Cardiac muscle cell (in vitro differentiated cells and primary cell): ENCODE results near the gene MYO5A. TPM values are rescaled to one million over a fixed set of nuclear protein-coding genes. Genes with fewer than 3 reads are reported as not detected.

Experiments used
- DNase-seq, 2 donors: peaks; one replicate each; pipeline versions ENCODE4 v3.0.0 to v3.0.0-alpha.2; 2010 to 2017; ENCODE audit warnings: low read depth in 1 of 2, low spot score in 1 of 2
- H3K27ac ChIP-seq: fragments of 200-600 bp; sonication (generic); 2 replicates; pipeline ENCODE4 v1.5.1; 2016
- H3K27me3 ChIP-seq: fragments of 200-600 bp; sonication (generic); 2 replicates; pipeline ENCODE4 v1.6.0; 2016; ENCODE audit warnings: control low read depth
- H3K36me3 ChIP-seq: fragments of 200-600 bp; sonication (generic); 2 replicates; pipeline ENCODE4 v1.5.1; 2016; ENCODE audit warnings: control low read depth
- H3K4me1 ChIP-seq: fragments of 200-600 bp; sonication (generic); 2 replicates; pipeline ENCODE4 v1.8.1; 2017; ENCODE audit warnings: low read depth, mild to moderate bottlenecking, mixed run types
- H3K4me3 ChIP-seq: fragments of 200-600 bp; sonication (generic); 2 replicates; pipeline ENCODE4 v1.5.1; 2016; ENCODE audit warnings: mild to moderate bottlenecking
- H3K9me3 ChIP-seq: fragments of 200-600 bp; sonication (generic); 2 replicates; pipeline ENCODE4 v1.5.1; 2017; ENCODE audit warnings: low read depth, mild to moderate bottlenecking, control low read depth
- polyA plus RNA-seq: library from polyadenylated mRNA; unstranded; fragments of >200 nt; fragmentation: Nextera tagmentation; extraction: Ambion mirVana; gene quantifications from 2 replicates; pipeline ENCODE4 v1.2.1, GENCODE V29; 2016
- total RNA-seq: library from RNA; depleted of rRNA; stranded (reverse); fragments of >200 nt; gene quantifications from 2 replicates; pipeline ENCODE4 v1.2.3, GENCODE V29; 2016
- TF ChIP-seq, protein P1 (sequence below): IDR thresholded peaks from 2 replicates; pipeline ENCODE4 v1.5.1; 2012; ENCODE audit warnings: low read depth, mild to moderate bottlenecking, low read length

Gene MYO5A
- total and polyA plus RNA-seq, 2 experiments from 2014 or later, result 5.1 to 27.7 TPM

DNA sequence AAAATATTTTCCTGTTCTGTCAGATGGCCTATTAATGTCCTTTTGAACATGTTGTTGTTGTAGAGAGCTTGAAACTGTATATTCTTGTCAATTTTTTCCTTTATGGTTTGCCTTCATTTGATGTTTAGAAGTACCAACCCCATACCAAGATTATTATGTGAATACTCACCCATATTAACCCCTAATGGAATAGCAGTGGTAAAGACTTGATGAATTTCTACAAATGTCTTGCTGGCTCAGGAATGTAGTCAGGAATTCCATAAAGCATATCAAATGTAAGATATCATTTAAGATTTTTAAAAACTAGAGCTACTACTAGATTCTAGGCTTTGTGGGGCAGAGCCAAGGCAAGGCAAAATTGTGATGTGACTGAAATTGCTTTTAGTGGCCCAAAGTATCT lies 30.0 kb downstream of the MYO5A start:
- no peak for DNase-seq
- Histone ChIP-seq H3K4me1 (no peaks in the 10 kb centered on the region), H3K9me3 (no peaks in the 10 kb centered on the region), H3K27me3 (no peaks in the 10 kb centered on the region), H3K36me3 (no peaks in the 10 kb centered on the region), H3K27ac (no peak overlapping the region), H3K4me3 (no peak overlapping the region)
- TF ChIP-seq, protein P1, sequence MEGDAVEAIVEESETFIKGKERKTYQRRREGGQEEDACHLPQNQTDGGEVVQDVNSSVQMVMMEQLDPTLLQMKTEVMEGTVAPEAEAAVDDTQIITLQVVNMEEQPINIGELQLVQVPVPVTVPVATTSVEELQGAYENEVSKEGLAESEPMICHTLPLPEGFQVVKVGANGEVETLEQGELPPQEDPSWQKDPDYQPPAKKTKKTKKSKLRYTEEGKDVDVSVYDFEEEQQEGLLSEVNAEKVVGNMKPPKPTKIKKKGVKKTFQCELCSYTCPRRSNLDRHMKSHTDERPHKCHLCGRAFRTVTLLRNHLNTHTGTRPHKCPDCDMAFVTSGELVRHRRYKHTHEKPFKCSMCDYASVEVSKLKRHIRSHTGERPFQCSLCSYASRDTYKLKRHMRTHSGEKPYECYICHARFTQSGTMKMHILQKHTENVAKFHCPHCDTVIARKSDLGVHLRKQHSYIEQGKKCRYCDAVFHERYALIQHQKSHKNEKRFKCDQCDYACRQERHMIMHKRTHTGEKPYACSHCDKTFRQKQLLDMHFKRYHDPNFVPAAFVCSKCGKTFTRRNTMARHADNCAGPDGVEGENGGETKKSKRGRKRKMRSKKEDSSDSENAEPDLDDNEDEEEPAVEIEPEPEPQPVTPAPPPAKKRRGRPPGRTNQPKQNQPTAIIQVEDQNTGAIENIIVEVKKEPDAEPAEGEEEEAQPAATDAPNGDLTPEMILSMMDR, result no peak

DNA sequence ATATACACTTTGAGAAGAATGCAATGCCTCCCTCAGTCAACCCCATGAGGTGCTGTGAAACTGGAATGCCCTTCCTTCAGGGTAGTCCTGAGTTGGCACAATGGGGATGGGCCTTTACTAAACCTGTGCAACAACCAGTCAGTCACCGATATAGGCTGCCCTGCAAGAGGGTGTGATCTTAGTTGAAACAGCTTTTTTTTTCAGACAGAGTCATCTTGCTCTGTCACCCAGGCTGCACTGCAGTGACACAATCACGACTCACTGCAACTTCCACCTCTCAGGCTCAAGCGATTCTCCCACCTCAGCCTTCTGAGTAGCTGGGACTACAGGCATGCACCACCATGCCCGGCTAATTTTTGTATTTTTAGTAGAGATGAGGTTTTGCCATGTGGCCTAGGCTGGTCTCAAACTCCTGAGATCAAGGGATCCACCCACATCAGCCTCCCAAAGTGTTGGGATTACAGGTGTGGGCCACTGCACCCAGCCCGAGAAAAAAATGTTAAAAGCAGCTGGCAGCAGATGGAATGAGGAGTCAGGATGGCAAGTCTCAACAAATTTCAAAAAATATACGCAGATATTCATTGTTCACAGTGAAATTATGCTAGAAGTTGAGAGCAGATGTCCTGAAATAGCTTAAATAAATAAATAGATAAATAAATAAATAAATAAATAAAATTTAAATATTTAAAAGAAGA lies 31.8 kb downstream of the MYO5A start:
- H3K4me1 ChIP-seq, result no peaks in the 10 kb centered on the region
- no peak for DNase-seq
- TF ChIP-seq, protein P1, result no peak
- no peaks in the 10 kb centered on the region for H3K36me3 ChIP-seq
- no peaks in the 10 kb centered on the region for H3K27me3 ChIP-seq
- H3K4me3 ChIP-seq, result no peak overlapping the region
- H3K9me3 ChIP-seq, result no peaks in the 10 kb centered on the region
- no peak overlapping the region for H3K27ac ChIP-seq

DNA sequence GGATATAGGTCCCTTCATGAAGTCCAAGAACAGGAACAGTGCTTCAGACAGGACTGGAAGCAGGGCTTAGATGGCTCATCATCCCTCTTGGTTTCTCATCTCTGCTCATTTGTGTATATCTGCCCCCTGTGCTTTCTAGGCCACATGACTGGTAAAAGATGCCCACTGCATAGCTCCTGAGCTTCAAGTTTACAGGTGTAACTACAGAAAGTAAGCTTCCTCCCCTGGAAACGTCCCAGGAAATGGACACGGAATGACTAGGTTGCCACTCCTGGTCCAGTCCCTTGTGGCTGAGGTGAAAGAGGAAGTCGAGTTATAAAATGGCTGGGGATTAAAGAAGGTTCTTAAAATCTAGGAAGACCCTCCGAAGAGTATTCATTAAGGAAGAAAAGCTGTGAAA lies 32.5 kb downstream of the MYO5A start:
- no peaks in the 10 kb centered on the region for H3K4me1 ChIP-seq
- H3K4me3 ChIP-seq, result no peak overlapping the region
- H3K27ac ChIP-seq, result no peak overlapping the region
- TF ChIP-seq, protein P1, result no peak
- H3K9me3 ChIP-seq, result no peaks in the 10 kb centered on the region
- no peaks in the 10 kb centered on the region for H3K36me3 ChIP-seq
- no peaks in the 10 kb centered on the region for H3K27me3 ChIP-seq
- no peak for DNase-seq

DNA sequence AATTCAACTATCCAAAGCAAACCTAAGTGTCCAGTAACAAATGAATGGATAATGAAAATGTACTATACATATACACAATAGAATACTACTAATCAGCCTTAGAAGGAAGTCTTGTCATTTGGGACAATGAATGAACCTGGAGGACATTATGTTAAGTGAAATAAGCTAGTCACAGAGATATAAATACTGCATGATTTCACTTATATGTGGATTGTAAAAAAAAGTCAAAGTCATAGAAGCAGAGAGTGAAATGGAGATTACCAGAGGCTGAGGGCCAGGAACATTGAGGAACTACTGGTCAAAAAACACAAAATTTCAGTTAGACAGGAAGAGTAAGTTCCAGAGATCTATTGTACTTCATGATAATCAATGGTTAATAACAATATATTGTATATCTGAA lies 33.6 kb downstream of the MYO5A start:
- Histone ChIP-seq H3K27me3 (no peaks in the 10 kb centered on the region), H3K4me1 (no peaks in the 10 kb centered on the region), H3K9me3 (no peaks in the 10 kb centered on the region), H3K36me3 (no peaks in the 10 kb centered on the region), H3K4me3 (no peak overlapping the region), H3K27ac (no peak overlapping the region)
- DNase-seq, result no peak
- TF ChIP-seq, protein P1, result no peak

DNA sequence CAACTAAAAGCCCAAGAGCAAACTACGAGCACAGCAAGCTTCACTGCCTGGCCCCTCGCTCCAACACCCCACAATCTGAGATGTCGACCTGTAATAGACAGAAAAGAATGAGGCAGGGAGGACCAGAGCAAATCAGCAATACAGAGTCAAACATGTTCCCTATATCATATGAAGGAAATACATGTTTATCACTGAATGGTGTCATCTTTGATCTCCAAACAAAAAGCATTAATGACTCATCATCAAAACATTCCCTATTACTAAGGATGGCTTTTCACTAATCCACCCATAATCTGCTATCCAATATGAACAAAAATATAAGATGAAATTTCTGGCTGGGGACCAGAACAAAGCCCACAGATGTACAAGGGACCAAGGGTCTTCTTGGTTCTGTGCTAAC lies 34.7 kb downstream of the MYO5A start:
- no peaks in the 10 kb centered on the region for H3K9me3 ChIP-seq
- no peaks in the 10 kb centered on the region for H3K36me3 ChIP-seq
- no peak for DNase-seq
- no peak overlapping the region for H3K27ac ChIP-seq
- H3K4me1 ChIP-seq, result peaks cover 5% of the 10 kb centered on the region
- no peaks in the 10 kb centered on the region for H3K27me3 ChIP-seq
- TF ChIP-seq, protein P1, result no peak
- H3K4me3 ChIP-seq, result no peak overlapping the region

DNA sequence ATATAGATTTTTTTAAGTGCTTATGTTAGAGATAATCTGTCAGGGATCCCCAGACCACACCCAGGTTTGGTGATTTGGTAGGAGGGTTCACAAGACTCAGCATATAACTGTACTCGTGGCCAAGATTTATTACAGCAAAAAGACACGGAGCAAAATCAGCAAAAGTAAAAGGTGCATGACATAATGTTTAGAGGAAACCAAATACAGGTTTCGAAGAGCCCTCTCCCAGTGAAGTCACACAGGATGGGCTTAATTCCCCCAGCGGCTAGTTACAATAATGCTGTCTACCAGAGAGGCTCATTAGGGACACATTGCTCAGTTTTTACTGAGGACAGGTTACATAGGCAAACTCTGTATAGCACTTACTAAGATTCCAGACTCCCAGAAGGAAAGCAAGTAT lies 36.5 kb downstream of the MYO5A start:
- Histone ChIP-seq H3K4me3 (no peak overlapping the region), H3K27me3 (no peaks in the 10 kb centered on the region), H3K4me1 (peaks cover 21% of the 10 kb centered on the region), H3K9me3 (no peaks in the 10 kb centered on the region), H3K36me3 (no peaks in the 10 kb centered on the region), H3K27ac (no peak overlapping the region)
- DNase-seq, result no peak
- TF ChIP-seq, protein P1, result no peak
